Gastrocnemius medialis (tissue), 4 donors: Measurements from ENCODE around the gene RELA.

Source experiments
- POLR2A ChIP-seq, 2 donors: fragments of 450-650 bp; IDR thresholded peaks; one replicate each; pipeline ENCODE4 v1.6.1; 2017; ENCODE audit warnings: antibody characterized with exemption in 2 of 2, mild to moderate bottlenecking in 2 of 2, moderate library complexity in 2 of 2
- TF ChIP-seq, protein P1 (sequence below), 5 experiments: fragments of 450-650 bp in 3 of 5; fragments of 200-600 bp in 2 of 5; sonication (generic) in 2 of 5; IDR thresholded peaks in 4 of 5; conservative IDR thresholded peaks in 1 of 5; 1 replicate in 4 of 5; 2 replicates in 1 of 5; pipeline ENCODE4 v1.5.1; 2016 to 2019; ENCODE audit warnings: antibody characterized with exemption in 5 of 5, mild to moderate bottlenecking in 3 of 5, moderate library complexity in 3 of 5

DNA sequence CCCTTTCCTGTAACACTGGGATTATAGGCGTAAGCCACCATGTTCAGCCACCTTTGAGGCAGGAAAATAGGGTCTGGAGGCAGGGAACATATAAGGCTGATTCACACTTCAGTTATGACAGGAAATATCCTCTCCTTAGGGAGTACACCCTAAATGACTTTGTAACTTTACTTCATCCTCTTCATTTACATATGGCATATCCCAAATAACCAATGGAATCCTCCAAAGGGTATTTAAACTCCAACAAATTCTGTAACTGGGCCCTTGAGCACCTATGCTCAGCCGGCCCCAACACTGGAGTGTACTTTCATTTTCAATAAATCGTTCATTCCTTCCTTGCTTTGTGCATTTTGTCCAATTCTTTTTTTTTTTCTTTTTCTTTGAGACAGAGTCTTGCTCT lies 47.7 kb upstream of the RELA start:
- TF ChIP-seq, protein P1, sequence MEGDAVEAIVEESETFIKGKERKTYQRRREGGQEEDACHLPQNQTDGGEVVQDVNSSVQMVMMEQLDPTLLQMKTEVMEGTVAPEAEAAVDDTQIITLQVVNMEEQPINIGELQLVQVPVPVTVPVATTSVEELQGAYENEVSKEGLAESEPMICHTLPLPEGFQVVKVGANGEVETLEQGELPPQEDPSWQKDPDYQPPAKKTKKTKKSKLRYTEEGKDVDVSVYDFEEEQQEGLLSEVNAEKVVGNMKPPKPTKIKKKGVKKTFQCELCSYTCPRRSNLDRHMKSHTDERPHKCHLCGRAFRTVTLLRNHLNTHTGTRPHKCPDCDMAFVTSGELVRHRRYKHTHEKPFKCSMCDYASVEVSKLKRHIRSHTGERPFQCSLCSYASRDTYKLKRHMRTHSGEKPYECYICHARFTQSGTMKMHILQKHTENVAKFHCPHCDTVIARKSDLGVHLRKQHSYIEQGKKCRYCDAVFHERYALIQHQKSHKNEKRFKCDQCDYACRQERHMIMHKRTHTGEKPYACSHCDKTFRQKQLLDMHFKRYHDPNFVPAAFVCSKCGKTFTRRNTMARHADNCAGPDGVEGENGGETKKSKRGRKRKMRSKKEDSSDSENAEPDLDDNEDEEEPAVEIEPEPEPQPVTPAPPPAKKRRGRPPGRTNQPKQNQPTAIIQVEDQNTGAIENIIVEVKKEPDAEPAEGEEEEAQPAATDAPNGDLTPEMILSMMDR (IDR thresholded peaks at IDR 0.05 in 4 of 5, conservative IDR thresholded peaks at IDR 0.05 in 1 of 5): no peak
- TF ChIP-seq POLR2A (IDR thresholded peaks at IDR 0.05): no peak
